ENCODE measurements around the gene GRIFIN.

DNA sequence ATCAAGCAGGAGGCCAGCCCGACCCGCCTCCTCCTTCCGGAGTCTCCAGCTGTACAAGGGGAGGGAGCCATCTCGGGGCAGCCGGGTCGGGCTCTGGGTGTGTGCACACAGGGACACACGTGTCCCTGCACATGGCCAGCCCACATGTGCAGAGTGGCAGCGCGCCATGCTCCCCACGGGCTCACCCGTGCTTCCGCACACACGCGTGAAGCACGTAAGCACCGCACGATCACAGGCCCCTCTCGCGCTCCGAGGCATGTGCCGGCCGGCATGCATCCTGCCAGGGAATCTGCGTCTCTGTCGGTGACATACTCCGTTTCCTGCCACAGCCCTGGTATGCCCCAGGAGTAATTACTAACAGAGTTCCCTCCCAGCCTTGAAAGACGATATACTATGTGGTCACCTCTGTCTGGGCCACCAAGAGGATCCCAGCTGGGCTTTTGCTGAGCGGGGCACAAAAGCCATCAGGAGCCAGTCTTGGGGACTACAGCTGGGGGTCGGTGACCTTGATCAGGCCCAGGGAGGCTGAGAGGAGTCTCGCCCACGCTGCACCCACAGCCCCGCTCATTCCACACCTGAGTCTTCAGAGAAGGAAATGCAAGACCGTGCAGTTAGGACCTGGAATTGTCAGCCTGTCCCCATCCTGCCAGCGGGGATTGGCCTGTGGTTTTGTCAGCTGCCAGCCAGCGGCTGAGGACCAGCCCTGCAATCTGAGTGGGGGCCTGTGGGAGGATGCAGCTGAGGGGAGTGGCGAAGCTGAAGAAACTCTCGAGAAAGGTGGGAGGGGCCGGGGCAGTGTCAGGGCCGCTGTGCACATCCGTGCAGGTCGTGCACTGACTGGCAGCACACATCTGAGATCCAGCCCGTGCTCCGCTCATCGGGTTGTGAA is 32.4 kb upstream of the GRIFIN start:
- no peak for TF ChIP-seq EZH2 (IDR thresholded peaks at IDR 0.05; ENCODE audit: borderline replicate concordance)
- TF ChIP-seq, protein P1, sequence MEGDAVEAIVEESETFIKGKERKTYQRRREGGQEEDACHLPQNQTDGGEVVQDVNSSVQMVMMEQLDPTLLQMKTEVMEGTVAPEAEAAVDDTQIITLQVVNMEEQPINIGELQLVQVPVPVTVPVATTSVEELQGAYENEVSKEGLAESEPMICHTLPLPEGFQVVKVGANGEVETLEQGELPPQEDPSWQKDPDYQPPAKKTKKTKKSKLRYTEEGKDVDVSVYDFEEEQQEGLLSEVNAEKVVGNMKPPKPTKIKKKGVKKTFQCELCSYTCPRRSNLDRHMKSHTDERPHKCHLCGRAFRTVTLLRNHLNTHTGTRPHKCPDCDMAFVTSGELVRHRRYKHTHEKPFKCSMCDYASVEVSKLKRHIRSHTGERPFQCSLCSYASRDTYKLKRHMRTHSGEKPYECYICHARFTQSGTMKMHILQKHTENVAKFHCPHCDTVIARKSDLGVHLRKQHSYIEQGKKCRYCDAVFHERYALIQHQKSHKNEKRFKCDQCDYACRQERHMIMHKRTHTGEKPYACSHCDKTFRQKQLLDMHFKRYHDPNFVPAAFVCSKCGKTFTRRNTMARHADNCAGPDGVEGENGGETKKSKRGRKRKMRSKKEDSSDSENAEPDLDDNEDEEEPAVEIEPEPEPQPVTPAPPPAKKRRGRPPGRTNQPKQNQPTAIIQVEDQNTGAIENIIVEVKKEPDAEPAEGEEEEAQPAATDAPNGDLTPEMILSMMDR (IDR thresholded peaks at IDR 0.05; ENCODE audit: poor library complexity): no peak
- no peak for TF ChIP-seq EZH2phosphoT487 (IDR thresholded peaks at IDR 0.05; ENCODE audit: low read depth, severe bottlenecking, unreplicated experiment)

All from hepatocyte (in vitro differentiated cells).